Progenitor cell of endocrine pancreas (in vitro differentiated cells): ENCODE measurements around the gene CAPN13. TPM values are rescaled to one million over a fixed set of nuclear protein-coding genes. Genes with fewer than 3 reads are reported as not detected.

Experiments used
- DNase-seq: peaks from one replicate; pipeline ENCODE4 v3.0.0; 2021; ENCODE audit warnings: low spot score; ENCODE audit not compliant: unreplicated experiment
- H3K27ac Mint-ChIP-seq: 2 replicates; pipeline ENCODE4 v1.8.0; 2021; ENCODE audit warnings: mild to moderate bottlenecking, moderate library complexity, mixed read lengths
- H3K27me3 Mint-ChIP-seq: 2 replicates; pipeline ENCODE4 v1.8.0; 2021; ENCODE audit warnings: mixed read lengths
- H3K36me3 Mint-ChIP-seq: 2 replicates; pipeline ENCODE4 v1.8.0; 2022; ENCODE audit warnings: mixed read lengths; ENCODE audit not compliant: insufficient read depth
- H3K4me1 Mint-ChIP-seq: 2 replicates; pipeline ENCODE4 v1.8.0; 2021; ENCODE audit warnings: low read depth, mixed read lengths
- H3K4me3 Mint-ChIP-seq: 2 replicates; pipeline ENCODE4 v1.8.0; 2021; ENCODE audit warnings: low read depth, mild to moderate bottlenecking, moderate library complexity, mixed read lengths
- H3K9me3 Mint-ChIP-seq: 2 replicates; pipeline ENCODE4 v1.8.0; 2021; ENCODE audit warnings: low read depth, mixed read lengths
- total RNA-seq: library from RNA; stranded (reverse); gene quantifications from 2 replicates; pipeline ENCODE4 v1.2.1, GENCODE V29; 2021
- TF ChIP-seq, protein P1 (sequence below): fragments of 200-600 bp; sonication (generic); IDR thresholded peaks from one replicate; pipeline ENCODE4 v1.5.0; 2021; ENCODE audit warnings: antibody characterized with exemption, mild to moderate bottlenecking; ENCODE audit not compliant: unreplicated experiment

Gene CAPN13
- total RNA-seq, 1 donor from 2014 or later, result 19.0 TPM

- Mint-ChIP-seq H3K9me3 (no peaks in the 10 kb centered on the region), H3K4me3 (no peak overlapping the region), H3K4me1 (peaks cover 1% of the 10 kb centered on the region), H3K27me3 (no peaks in the 10 kb centered on the region), H3K27ac (no peak overlapping the region), H3K36me3 (no peaks in the 10 kb centered on the region)
- DNase-seq, result no peak
- TF ChIP-seq, protein P1, sequence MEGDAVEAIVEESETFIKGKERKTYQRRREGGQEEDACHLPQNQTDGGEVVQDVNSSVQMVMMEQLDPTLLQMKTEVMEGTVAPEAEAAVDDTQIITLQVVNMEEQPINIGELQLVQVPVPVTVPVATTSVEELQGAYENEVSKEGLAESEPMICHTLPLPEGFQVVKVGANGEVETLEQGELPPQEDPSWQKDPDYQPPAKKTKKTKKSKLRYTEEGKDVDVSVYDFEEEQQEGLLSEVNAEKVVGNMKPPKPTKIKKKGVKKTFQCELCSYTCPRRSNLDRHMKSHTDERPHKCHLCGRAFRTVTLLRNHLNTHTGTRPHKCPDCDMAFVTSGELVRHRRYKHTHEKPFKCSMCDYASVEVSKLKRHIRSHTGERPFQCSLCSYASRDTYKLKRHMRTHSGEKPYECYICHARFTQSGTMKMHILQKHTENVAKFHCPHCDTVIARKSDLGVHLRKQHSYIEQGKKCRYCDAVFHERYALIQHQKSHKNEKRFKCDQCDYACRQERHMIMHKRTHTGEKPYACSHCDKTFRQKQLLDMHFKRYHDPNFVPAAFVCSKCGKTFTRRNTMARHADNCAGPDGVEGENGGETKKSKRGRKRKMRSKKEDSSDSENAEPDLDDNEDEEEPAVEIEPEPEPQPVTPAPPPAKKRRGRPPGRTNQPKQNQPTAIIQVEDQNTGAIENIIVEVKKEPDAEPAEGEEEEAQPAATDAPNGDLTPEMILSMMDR, result no peak
These were observed 31.4 kb downstream of the CAPN13 start for GRCh38 chr2:30775833-30776232.

- no peaks in the 10 kb centered on the region for H3K9me3 Mint-ChIP-seq
- H3K4me3 Mint-ChIP-seq, result no peak overlapping the region
- TF ChIP-seq, protein P1, result no peak
- no peaks in the 10 kb centered on the region for H3K36me3 Mint-ChIP-seq
- H3K27me3 Mint-ChIP-seq, result no peaks in the 10 kb centered on the region
- no peak overlapping the region for H3K27ac Mint-ChIP-seq
- no peak for DNase-seq
- H3K4me1 Mint-ChIP-seq, result no peaks in the 10 kb centered on the region
These were observed 35.1 kb downstream of the CAPN13 start for GRCh38 chr2:30772021-30772705.

DNA sequence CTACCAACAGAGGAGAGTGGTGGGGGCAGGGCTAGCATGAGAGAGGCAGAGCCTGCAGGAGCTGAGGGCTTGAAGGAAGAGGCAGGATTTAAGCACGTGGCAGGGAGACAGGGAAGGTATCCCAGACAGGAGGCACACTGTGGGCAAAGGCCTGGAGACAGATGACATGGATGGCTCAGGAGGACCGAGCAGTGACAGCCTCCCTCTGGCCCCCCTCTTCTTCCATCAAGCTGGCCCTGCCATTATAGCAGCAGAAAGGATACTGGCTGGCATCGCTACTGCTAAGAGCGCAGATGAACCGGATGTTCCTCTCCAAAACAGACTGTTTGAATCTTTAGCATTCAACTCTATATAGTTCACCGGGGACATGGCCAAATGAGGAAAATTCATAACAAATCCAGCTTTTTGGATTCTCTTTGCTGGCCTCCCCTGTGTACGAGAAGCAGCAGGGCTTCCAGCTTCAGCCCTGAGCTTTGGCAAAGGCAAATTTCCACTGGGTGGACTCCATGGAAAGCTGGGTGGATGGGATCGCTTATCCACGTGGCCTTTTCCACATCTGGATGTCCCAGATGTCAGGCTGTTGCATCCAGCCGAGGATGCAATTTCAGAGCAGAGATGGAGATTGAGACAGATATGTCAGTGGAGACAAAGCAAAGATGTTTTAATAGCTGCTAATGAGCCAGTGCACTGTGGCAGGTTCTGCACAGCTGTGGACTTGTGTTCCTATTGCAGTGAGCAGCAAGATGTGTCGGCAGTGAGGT is 36.2 kb downstream of the CAPN13 start:
- TF ChIP-seq, protein P1, result no peak
- H3K27ac Mint-ChIP-seq, result no peak overlapping the region
- no peaks in the 10 kb centered on the region for H3K4me1 Mint-ChIP-seq
- no peak for DNase-seq
- no peaks in the 10 kb centered on the region for H3K9me3 Mint-ChIP-seq
- H3K27me3 Mint-ChIP-seq, result no peaks in the 10 kb centered on the region
- no peak overlapping the region for H3K4me3 Mint-ChIP-seq
- no peaks in the 10 kb centered on the region for H3K36me3 Mint-ChIP-seq

GRCh38 chr2:30769891-30770462 is 37.3 kb downstream of the CAPN13 start:
- no peak for DNase-seq
- TF ChIP-seq, protein P1, result no peak
- no peaks in the 10 kb centered on the region for H3K9me3 Mint-ChIP-seq
- no peak overlapping the region for H3K27ac Mint-ChIP-seq
- no peaks in the 10 kb centered on the region for H3K27me3 Mint-ChIP-seq
- no peaks in the 10 kb centered on the region for H3K4me1 Mint-ChIP-seq
- no peak overlapping the region for H3K4me3 Mint-ChIP-seq
- no peaks in the 10 kb centered on the region for H3K36me3 Mint-ChIP-seq

GRCh38 chr2:30769481-30769780 is 37.8 kb downstream of the CAPN13 start:
- no peak overlapping the region for H3K27ac Mint-ChIP-seq
- DNase-seq, result no peak
- no peaks in the 10 kb centered on the region for H3K36me3 Mint-ChIP-seq
- no peaks in the 10 kb centered on the region for H3K4me1 Mint-ChIP-seq
- H3K27me3 Mint-ChIP-seq, result no peaks in the 10 kb centered on the region
- TF ChIP-seq, protein P1, result no peak
- no peaks in the 10 kb centered on the region for H3K9me3 Mint-ChIP-seq
- no peak overlapping the region for H3K4me3 Mint-ChIP-seq
